Measurements from ENCODE around the gene COL9A3.

DNA sequence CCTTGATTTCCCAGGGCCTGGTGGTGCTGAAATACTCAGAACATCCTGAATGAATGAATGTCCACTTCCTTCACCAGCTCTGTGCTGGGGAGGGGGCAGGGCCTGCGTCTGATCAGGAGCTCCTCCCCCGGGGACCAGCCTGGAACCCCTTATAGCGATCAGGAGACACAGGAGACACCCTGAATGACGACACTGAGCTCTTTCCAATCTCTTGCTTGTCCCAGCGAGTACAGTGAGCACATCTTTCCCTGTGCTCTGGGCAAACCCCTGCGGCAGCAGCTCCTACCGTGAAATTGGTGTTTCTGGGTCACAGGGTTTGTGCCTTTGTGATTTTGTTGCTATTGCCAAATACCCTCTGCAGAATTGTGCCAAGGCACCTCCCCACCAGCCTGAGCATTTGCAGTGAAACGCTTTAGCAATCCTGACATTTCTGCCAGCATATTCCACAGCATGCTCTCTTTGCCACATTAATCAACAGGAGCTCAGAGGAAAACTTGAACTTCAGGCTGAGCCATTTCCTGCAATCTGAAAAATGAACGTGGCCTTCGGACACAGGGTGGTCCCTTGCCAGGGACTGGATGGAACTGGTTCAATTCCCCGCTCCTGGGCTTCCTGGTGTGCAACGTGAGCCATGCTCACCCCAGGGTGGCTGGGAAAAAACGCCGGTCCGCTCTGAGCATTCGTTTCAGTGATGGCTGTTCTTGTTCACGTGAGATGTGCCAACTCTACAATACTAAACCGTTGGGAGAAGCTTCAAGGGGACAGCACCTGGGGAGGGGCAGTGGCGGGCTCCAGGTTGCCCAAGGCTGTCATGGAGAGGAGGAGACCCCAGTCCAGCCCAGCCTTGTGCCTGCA, 43.6 kb upstream of the COL9A3 start:
- no peak for TF ChIP-seq POLR2AphosphoS5 (IDR thresholded peaks at IDR 0.05; ENCODE audit: low read depth, low read length)
- TF ChIP-seq, protein P1, sequence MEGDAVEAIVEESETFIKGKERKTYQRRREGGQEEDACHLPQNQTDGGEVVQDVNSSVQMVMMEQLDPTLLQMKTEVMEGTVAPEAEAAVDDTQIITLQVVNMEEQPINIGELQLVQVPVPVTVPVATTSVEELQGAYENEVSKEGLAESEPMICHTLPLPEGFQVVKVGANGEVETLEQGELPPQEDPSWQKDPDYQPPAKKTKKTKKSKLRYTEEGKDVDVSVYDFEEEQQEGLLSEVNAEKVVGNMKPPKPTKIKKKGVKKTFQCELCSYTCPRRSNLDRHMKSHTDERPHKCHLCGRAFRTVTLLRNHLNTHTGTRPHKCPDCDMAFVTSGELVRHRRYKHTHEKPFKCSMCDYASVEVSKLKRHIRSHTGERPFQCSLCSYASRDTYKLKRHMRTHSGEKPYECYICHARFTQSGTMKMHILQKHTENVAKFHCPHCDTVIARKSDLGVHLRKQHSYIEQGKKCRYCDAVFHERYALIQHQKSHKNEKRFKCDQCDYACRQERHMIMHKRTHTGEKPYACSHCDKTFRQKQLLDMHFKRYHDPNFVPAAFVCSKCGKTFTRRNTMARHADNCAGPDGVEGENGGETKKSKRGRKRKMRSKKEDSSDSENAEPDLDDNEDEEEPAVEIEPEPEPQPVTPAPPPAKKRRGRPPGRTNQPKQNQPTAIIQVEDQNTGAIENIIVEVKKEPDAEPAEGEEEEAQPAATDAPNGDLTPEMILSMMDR (IDR thresholded peaks at IDR 0.05): no peak
